H9 (cell line): ENCODE measurements around the gene TGFBRAP1. TPM values are rescaled to one million over a fixed set of nuclear protein-coding genes. Genes with fewer than 3 reads are reported as not detected.

Experiments
- DNase-seq: peaks from one replicate; pipeline ENCODE4 v3.0.0-alpha.2; 2017
- H2AFZ ChIP-seq: one replicate; pipeline ENCODE4 v1.6.1; 2013; ENCODE audit warnings: mild to moderate bottlenecking, low read length, control low read depth, moderate library complexity
- H2AK5ac ChIP-seq: 2 replicates; pipeline ENCODE4 v1.6.1; 2013; ENCODE audit warnings: low read length, control low read depth, mixed read lengths; ENCODE audit not compliant: insufficient read length
- H2BK120ac ChIP-seq: one replicate; pipeline ENCODE4 v1.6.1; 2013; ENCODE audit warnings: low read depth, mild to moderate bottlenecking, low read length, control low read depth, inconsistent platforms; ENCODE audit not compliant: poor library complexity, severe bottlenecking
- H2BK12ac ChIP-seq: 2 replicates; pipeline ENCODE4 v1.6.1; 2013; ENCODE audit warnings: low read length, control low read depth, mixed read lengths, low read depth; ENCODE audit not compliant: insufficient read length
- H2BK15ac ChIP-seq: 2 replicates; pipeline ENCODE4 v1.6.1; 2013; ENCODE audit warnings: low read depth, low read length, control low read depth
- H2BK20ac ChIP-seq: one replicate; pipeline ENCODE4 v1.6.1; 2013; ENCODE audit warnings: low read depth, mild to moderate bottlenecking, low read length, control low read depth, inconsistent platforms; ENCODE audit not compliant: poor library complexity, severe bottlenecking
- H2BK5ac ChIP-seq: 2 replicates; pipeline ENCODE4 v1.6.1; 2013; ENCODE audit warnings: low read length, control low read depth, mixed read lengths; ENCODE audit not compliant: insufficient read length
- H3K14ac ChIP-seq: 2 replicates; pipeline ENCODE4 v1.6.1; 2013; ENCODE audit warnings: low read length, control low read depth; ENCODE audit not compliant: insufficient read depth
- H3K18ac ChIP-seq: 2 replicates; pipeline ENCODE4 v1.6.1; 2013; ENCODE audit warnings: low read depth, mild to moderate bottlenecking, mixed read lengths, low read length, control low read depth; ENCODE audit not compliant: insufficient read length
- H3K23ac ChIP-seq: 2 replicates; pipeline ENCODE4 v1.6.1; 2013; ENCODE audit warnings: low read length, control low read depth, mixed read lengths, low read depth; ENCODE audit not compliant: insufficient read length
- H3K23me2 ChIP-seq: 2 replicates; pipeline ENCODE4 v1.6.1; 2013; ENCODE audit warnings: low read depth, mild to moderate bottlenecking, mixed read lengths, low read length, control low read depth; ENCODE audit not compliant: insufficient read length, poor library complexity, severe bottlenecking
- H3K27ac ChIP-seq: 2 replicates; pipeline ENCODE4 v1.5.1; 2013; ENCODE audit warnings: low read length, control low read depth, mixed read lengths, low read depth; ENCODE audit not compliant: insufficient read length
- H3K27me3 ChIP-seq: 2 replicates; pipeline ENCODE4 v1.6.1; 2013; ENCODE audit warnings: low read length, control low read depth, inconsistent platforms; ENCODE audit not compliant: insufficient read depth
- H3K4ac ChIP-seq: 2 replicates; pipeline ENCODE4 v1.6.1; 2013; ENCODE audit warnings: low read depth, mild to moderate bottlenecking, control low read depth, inconsistent platforms, low read length, moderate library complexity
- H3K4me1 ChIP-seq: 2 replicates; pipeline ENCODE4 v1.6.1; 2013; ENCODE audit warnings: low read length, control low read depth, inconsistent platforms; ENCODE audit not compliant: insufficient read depth
- H3K4me2 ChIP-seq: 2 replicates; pipeline ENCODE4 v1.6.1; 2013; ENCODE audit warnings: low read length, control low read depth, mixed read lengths; ENCODE audit not compliant: insufficient read length, insufficient read depth
- H3K56ac ChIP-seq: 2 replicates; pipeline ENCODE4 v1.6.1; 2013; ENCODE audit warnings: low read depth, mild to moderate bottlenecking, mixed read lengths, low read length, control low read depth; ENCODE audit not compliant: insufficient read length
- H3K79me1 ChIP-seq: 2 replicates; pipeline ENCODE4 v1.6.1; 2013; ENCODE audit warnings: low read depth, mild to moderate bottlenecking, moderate library complexity, low read length, control low read depth, inconsistent platforms; ENCODE audit not compliant: insufficient read depth, poor library complexity, severe bottlenecking
- H3K79me2 ChIP-seq: 2 replicates; pipeline ENCODE4 v1.6.1; 2013; ENCODE audit warnings: low read length, control low read depth, inconsistent platforms; ENCODE audit not compliant: insufficient read depth
- H3K9ac ChIP-seq: 2 replicates; pipeline ENCODE4 v1.6.1; 2013; ENCODE audit warnings: low read length, control low read depth, mixed read lengths; ENCODE audit not compliant: insufficient read length; ENCODE audit errors: extremely low read depth
- H3K9me3 ChIP-seq: one replicate; pipeline ENCODE4 v1.6.1; 2013; ENCODE audit warnings: low read depth, low read length, inconsistent platforms; ENCODE audit not compliant: control insufficient read depth
- H3T11ph ChIP-seq: one replicate; pipeline ENCODE4 v1.6.1; 2013; ENCODE audit warnings: mild to moderate bottlenecking, low read length, control low read depth, inconsistent platforms
- H4K20me1 ChIP-seq: one replicate; pipeline ENCODE4 v1.6.1; 2013; ENCODE audit not compliant: control insufficient read depth, insufficient read length, insufficient read depth
- H4K5ac ChIP-seq: 2 replicates; pipeline ENCODE4 v1.6.1; 2013; ENCODE audit warnings: low read depth, mild to moderate bottlenecking, mixed read lengths, low read length, control low read depth; ENCODE audit not compliant: insufficient read length
- H4K8ac ChIP-seq: replicated peaks from 2 replicates; pipeline ENCODE4 v1.6.1; 2013; ENCODE audit warnings: low read length, control low read depth, mixed read lengths, low read depth; ENCODE audit not compliant: insufficient read length
- H4K91ac ChIP-seq: 2 replicates; pipeline ENCODE4 v1.6.1; 2013; ENCODE audit warnings: low read depth, mild to moderate bottlenecking, moderate library complexity, mixed read lengths, low read length, control low read depth; ENCODE audit not compliant: insufficient read length
- H3K27ac Mint-ChIP-seq, 3 experiments: 2 replicates in 2 of 3; 3 replicates in 1 of 3; pipeline ENCODE4 v1.8.0; 2020 to 2021; ENCODE audit warnings: mixed read lengths in 3 of 3, mild to moderate bottlenecking in 1 of 3, moderate library complexity in 1 of 3
- H3K27me3 Mint-ChIP-seq: 2 replicates; pipeline ENCODE4 v1.8.0; 2021; ENCODE audit warnings: low read depth, mild to moderate bottlenecking, moderate library complexity, mixed read lengths
- H3K36me3 Mint-ChIP-seq, 3 experiments: 2 replicates in 2 of 3; 3 replicates in 1 of 3; pipeline ENCODE4 v1.8.0; 2020 to 2021; ENCODE audit warnings: low read depth in 3 of 3, mixed read lengths in 3 of 3; ENCODE audit not compliant: insufficient read depth in 1 of 3
- H3K4me1 Mint-ChIP-seq, 2 experiments: 2 replicates each; pipeline ENCODE4 v1.8.0; 2020; ENCODE audit warnings: mixed read lengths in 2 of 2
- H3K4me3 Mint-ChIP-seq, 2 experiments: 2 replicates in 1 of 2; 3 replicates in 1 of 2; pipeline ENCODE4 v1.8.0; 2020 to 2021; ENCODE audit warnings: mild to moderate bottlenecking in 2 of 2, mixed read lengths in 2 of 2, moderate library complexity in 1 of 2
- H3K9me3 Mint-ChIP-seq, 2 experiments: 2 replicates in 1 of 2; 3 replicates in 1 of 2; pipeline ENCODE4 v1.8.0; 2020; ENCODE audit warnings: mild to moderate bottlenecking in 2 of 2, mixed read lengths in 2 of 2, moderate library complexity in 1 of 2
- CTCF ChIP-seq: fragments of 200-600 bp; sonication (generic); conservative IDR thresholded peaks from 3 replicates; pipeline ENCODE4 v1.8.0; 2021; ENCODE audit warnings: antibody characterized with exemption, mild to moderate bottlenecking
- WGBS: extraction: QIAGEN DNeasy Blood & Tissue Kit; methylation state at CpG from one replicate; pipeline ENCODE4 v1.1.7; 2013; ENCODE audit warnings: missing lambda C conversion rate, low lambda C conversion rate, mixed read lengths; ENCODE audit not compliant: insufficient read length; ENCODE audit errors: extremely low coverage; 5-methylcytosine and 5-hydroxymethylcytosine counted together
- total RNA-seq: library from RNA; stranded (reverse); gene quantifications from 2 replicates; pipeline ENCODE4 v1.2.1, GENCODE V29; 2021

The TGFBRAP1 gene
- total RNA-seq, 1 experiment from 2014 or later = 23.6 TPM

GRCh38 chr2:105287692-105288091, 41.8 kb downstream of the TGFBRAP1 start:
- Histone ChIP-seq H3K9ac (no peak overlapping the region), H3T11ph (no peak overlapping the region), H2BK120ac (no peak overlapping the region), H4K20me1 (no peaks in the 10 kb centered on the region), H3K27ac (no peak overlapping the region), H2BK5ac (no peak overlapping the region), H3K9me3 (no peaks in the 10 kb centered on the region), H3K79me2 (no peaks in the 10 kb centered on the region), H3K23me2 (no peaks in the 10 kb centered on the region), H2AK5ac (no peak overlapping the region), H3K18ac (no peak overlapping the region), H3K79me1 (no peaks in the 10 kb centered on the region), H3K56ac (no peak overlapping the region), H3K23ac (no peak overlapping the region), H4K91ac (no peak overlapping the region), H3K27me3 (no peaks in the 10 kb centered on the region), H3K4ac (no peak overlapping the region), H3K4me1 (no peaks in the 10 kb centered on the region), H4K5ac (no peak overlapping the region), H2AFZ (no peak overlapping the region), H2BK12ac (no peak overlapping the region), H2BK20ac (no peak overlapping the region), H3K14ac (no peak overlapping the region), H3K4me2 (no peak overlapping the region), H2BK15ac (no peak overlapping the region), H4K8ac (no peak overlapping the region)
- TF ChIP-seq CTCF = peak; percentile 77
- Mint-ChIP-seq H3K27ac (no peak overlapping the region), H3K27me3 (no peaks in the 10 kb centered on the region), H3K4me1 (0 out of 4 replicates have a peak, but pooled peaks cover 0 to 2% of the 10 kb centered on the region in 2 experiments), H3K4me3 (no peak overlapping the region), H3K36me3 (peaks cover 12 to 61% (median 19%) of the 10 kb centered on the region in 3 experiments; a peak in 6 of 7 replicates), H3K9me3 (no peaks in the 10 kb centered on the region)
- no CpG with 5 or more reads among the region's 5 CpGs for WGBS
- peak; percentile 65 for DNase-seq
